ENCODE data around the gene MTF2.

Gene MTF2

GRCh38 chr1:93061895-93062792 lies 16.9 kb upstream of the MTF2 start:
- Mint-ChIP-seq H3K36me3 (ENCODE audit: low read depth) (no peaks in the 10 kb centered on the region), H3K4me3 (no peak overlapping the region), H3K9me3 (no peaks in the 10 kb centered on the region), H3K27me3 (ENCODE audit: low read depth) (peaks cover 43% of the 10 kb centered on the region), H3K27ac (no peak overlapping the region), H3K4me1 (ENCODE audit: low read depth) (peaks cover 3% of the 10 kb centered on the region)
- DNase-seq (ENCODE audit: low spot score), result no peak

- H3K4me3 Mint-ChIP-seq, result no peak overlapping the region
- H3K27ac Mint-ChIP-seq, result no peak overlapping the region
- no peak for DNase-seq (ENCODE audit: low spot score)
- no peaks in the 10 kb centered on the region for H3K27me3 Mint-ChIP-seq (ENCODE audit: low read depth)
- no peaks in the 10 kb centered on the region for H3K9me3 Mint-ChIP-seq
- peaks cover 22% of the 10 kb centered on the region for H3K4me1 Mint-ChIP-seq (ENCODE audit: low read depth)
- no peaks in the 10 kb centered on the region for H3K36me3 Mint-ChIP-seq (ENCODE audit: low read depth)
These were observed 2.8 kb upstream of the MTF2 start for GRCh38 chr1:93076268-93076667.

GRCh38 chr1:93078203-93078602 lies 880 bp upstream of the MTF2 start:
- Mint-ChIP-seq H3K36me3 (ENCODE audit: low read depth) (peaks cover 6% of the 10 kb centered on the region), H3K4me1 (ENCODE audit: low read depth) (peaks cover 31% of the 10 kb centered on the region), H3K9me3 (no peaks in the 10 kb centered on the region), H3K27me3 (ENCODE audit: low read depth) (no peaks in the 10 kb centered on the region), H3K27ac (peak overlapping the region; percentile 90), H3K4me3 (peak overlapping the region; percentile 95)
- DNase-seq (ENCODE audit: low spot score), result no peak

GRCh38 chr1:93078638-93078985 lies 471 bp upstream of the MTF2 start:
- peak overlapping the region; percentile 95 for H3K4me3 Mint-ChIP-seq
- DNase-seq (ENCODE audit: low spot score), result no peak
- H3K36me3 Mint-ChIP-seq (ENCODE audit: low read depth), result peaks cover 10% of the 10 kb centered on the region
- peaks cover 35% of the 10 kb centered on the region for H3K4me1 Mint-ChIP-seq (ENCODE audit: low read depth)
- peak overlapping the region; percentile 90 for H3K27ac Mint-ChIP-seq
- H3K27me3 Mint-ChIP-seq (ENCODE audit: low read depth), result no peaks in the 10 kb centered on the region
- H3K9me3 Mint-ChIP-seq, result peaks cover 4% of the 10 kb centered on the region

GRCh38 chr1:93079685-93080141 lies 630 bp downstream of the MTF2 start:
- Mint-ChIP-seq H3K27me3 (ENCODE audit: low read depth) (no peaks in the 10 kb centered on the region), H3K4me1 (ENCODE audit: low read depth) (peaks cover 36% of the 10 kb centered on the region), H3K36me3 (ENCODE audit: low read depth) (peaks cover 21% of the 10 kb centered on the region), H3K27ac (peak overlapping the region; percentile 90), H3K4me3 (peak overlapping the region; percentile 95), H3K9me3 (peaks cover 12% of the 10 kb centered on the region)
- peak; percentile 29 for DNase-seq (ENCODE audit: low spot score)

GRCh38 chr1:93080179-93080823 lies 1.2 kb downstream of the MTF2 start:
- H3K9me3 Mint-ChIP-seq, result peaks cover 12% of the 10 kb centered on the region
- no peak for DNase-seq (ENCODE audit: low spot score)
- peaks cover 22% of the 10 kb centered on the region for H3K36me3 Mint-ChIP-seq (ENCODE audit: low read depth)
- peak overlapping the region; percentile 90 for H3K27ac Mint-ChIP-seq
- H3K27me3 Mint-ChIP-seq (ENCODE audit: low read depth), result no peaks in the 10 kb centered on the region
- H3K4me3 Mint-ChIP-seq, result peak overlapping the region; percentile 95
- peaks cover 36% of the 10 kb centered on the region for H3K4me1 Mint-ChIP-seq (ENCODE audit: low read depth)

GRCh38 chr1:93081716-93082115 lies 2.6 kb downstream of the MTF2 start:
- Mint-ChIP-seq H3K36me3 (ENCODE audit: low read depth) (peaks cover 35% of the 10 kb centered on the region), H3K4me1 (ENCODE audit: low read depth) (peaks cover 42% of the 10 kb centered on the region), H3K27me3 (ENCODE audit: low read depth) (no peaks in the 10 kb centered on the region), H3K4me3 (peak overlapping the region; percentile 95), H3K9me3 (peaks cover 12% of the 10 kb centered on the region), H3K27ac (peak overlapping the region; percentile 72)
- no peak for DNase-seq (ENCODE audit: low spot score)

- H3K27me3 Mint-ChIP-seq (ENCODE audit: low read depth), result no peaks in the 10 kb centered on the region
- H3K4me3 Mint-ChIP-seq, result peak overlapping the region; percentile 95
- H3K4me1 Mint-ChIP-seq (ENCODE audit: low read depth), result peaks cover 42% of the 10 kb centered on the region
- H3K36me3 Mint-ChIP-seq (ENCODE audit: low read depth), result peaks cover 38% of the 10 kb centered on the region
- no peak for DNase-seq (ENCODE audit: low spot score)
- H3K9me3 Mint-ChIP-seq, result peaks cover 12% of the 10 kb centered on the region
- H3K27ac Mint-ChIP-seq, result no peak overlapping the region
These were observed 3.2 kb downstream of the MTF2 start for GRCh38 chr1:93082313-93082712.

GRCh38 chr1:93083979-93084378 lies 4.9 kb downstream of the MTF2 start:
- no peak overlapping the region for H3K4me3 Mint-ChIP-seq
- no peaks in the 10 kb centered on the region for H3K27me3 Mint-ChIP-seq (ENCODE audit: low read depth)
- no peak for DNase-seq (ENCODE audit: low spot score)
- no peak overlapping the region for H3K27ac Mint-ChIP-seq
- H3K4me1 Mint-ChIP-seq (ENCODE audit: low read depth), result peaks cover 40% of the 10 kb centered on the region
- peaks cover 12% of the 10 kb centered on the region for H3K9me3 Mint-ChIP-seq
- peaks cover 41% of the 10 kb centered on the region for H3K36me3 Mint-ChIP-seq (ENCODE audit: low read depth)

GRCh38 chr1:93087532-93087931 lies 8.4 kb downstream of the MTF2 start:
- H3K9me3 Mint-ChIP-seq, result peaks cover 12% of the 10 kb centered on the region
- H3K36me3 Mint-ChIP-seq (ENCODE audit: low read depth), result peaks cover 55% of the 10 kb centered on the region
- H3K27me3 Mint-ChIP-seq (ENCODE audit: low read depth), result no peaks in the 10 kb centered on the region
- no peak overlapping the region for H3K4me3 Mint-ChIP-seq
- DNase-seq (ENCODE audit: low spot score), result no peak
- H3K4me1 Mint-ChIP-seq (ENCODE audit: low read depth), result peaks cover 35% of the 10 kb centered on the region
- H3K27ac Mint-ChIP-seq, result no peak overlapping the region

GRCh38 chr1:93093332-93094006 lies 14.4 kb downstream of the MTF2 start:
- no peak for DNase-seq (ENCODE audit: low spot score)
- Mint-ChIP-seq H3K36me3 (ENCODE audit: low read depth) (peaks cover 25% of the 10 kb centered on the region), H3K9me3 (no peaks in the 10 kb centered on the region), H3K4me1 (ENCODE audit: low read depth) (peaks cover 37% of the 10 kb centered on the region), H3K4me3 (no peak overlapping the region), H3K27ac (no peak overlapping the region), H3K27me3 (ENCODE audit: low read depth) (no peaks in the 10 kb centered on the region)

- no peak overlapping the region for H3K4me3 Mint-ChIP-seq
- H3K27ac Mint-ChIP-seq, result peak overlapping the region; percentile 32
- H3K36me3 Mint-ChIP-seq (ENCODE audit: low read depth), result peaks cover 25% of the 10 kb centered on the region
- DNase-seq (ENCODE audit: low spot score), result no peak
- no peaks in the 10 kb centered on the region for H3K9me3 Mint-ChIP-seq
- no peaks in the 10 kb centered on the region for H3K27me3 Mint-ChIP-seq (ENCODE audit: low read depth)
- H3K4me1 Mint-ChIP-seq (ENCODE audit: low read depth), result peaks cover 42% of the 10 kb centered on the region
These were observed 16.9 kb downstream of the MTF2 start for GRCh38 chr1:93095804-93096585.

- Mint-ChIP-seq H3K4me1 (ENCODE audit: low read depth) (peaks cover 22% of the 10 kb centered on the region), H3K27ac (no peak overlapping the region), H3K36me3 (ENCODE audit: low read depth) (peaks cover 47% of the 10 kb centered on the region), H3K27me3 (ENCODE audit: low read depth) (no peaks in the 10 kb centered on the region), H3K9me3 (peaks cover 14% of the 10 kb centered on the region), H3K4me3 (no peak overlapping the region)
- DNase-seq (ENCODE audit: low spot score), result no peak
These were observed 23.1 kb downstream of the MTF2 start for GRCh38 chr1:93102142-93102541.
